H1 (cell line): Measurements from ENCODE around the gene CALHM2.

Source experiments
- EZH2 ChIP-seq: fragments of 200-600 bp; sonication (generic); IDR thresholded peaks from 2 replicates; pipeline ENCODE4 v1.7.1; 2012; ENCODE audit warnings: low read depth, mild to moderate bottlenecking, moderate library complexity, low read length, inconsistent platforms; ENCODE audit not compliant: severe bottlenecking
- POLR2A ChIP-seq, 2 experiments: IDR thresholded peaks; 1 replicate in 1 of 2; 2 replicates in 1 of 2; pipeline ENCODE4 v1.6.1; 2011; ENCODE audit warnings: low read depth in 2 of 2, low read length in 2 of 2, mild to moderate bottlenecking in 2 of 2; ENCODE audit errors: control extremely low read depth in 1 of 2

DNA sequence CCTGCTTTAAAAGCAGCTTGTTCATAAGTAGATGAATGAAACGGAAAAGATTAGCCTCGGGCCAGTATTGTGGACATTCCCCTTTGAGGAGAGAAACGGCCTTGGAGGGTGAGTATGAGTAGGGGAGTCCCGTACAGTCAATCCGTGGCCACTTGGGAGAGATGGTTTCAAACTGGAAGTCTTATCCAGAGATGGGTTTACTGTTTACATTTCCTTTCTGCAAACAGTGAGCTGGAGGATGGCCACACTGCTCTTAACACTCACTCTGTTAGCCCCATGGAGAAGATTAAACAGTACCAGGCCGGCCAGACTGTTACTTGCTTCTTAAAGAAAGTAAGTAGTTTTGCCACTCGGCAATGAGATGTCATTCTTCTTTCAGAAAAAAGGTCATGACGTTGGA, 20.3 kb downstream of the CALHM2 start:
- no peak for TF ChIP-seq EZH2
- no peak for TF ChIP-seq POLR2A (IDR thresholded peaks at IDR 0.05; ENCODE audit: control extremely low read depth in 1 of 2, low read depth in 2 of 2, low read length in 2 of 2)
